PC-3 (cell line): Measurements from ENCODE around the gene SELPLG. TPM values are rescaled to one million over a fixed set of nuclear protein-coding genes. Genes with fewer than 3 reads are reported as not detected.

Experiments
- ATAC-seq: fragments of 200-7000 bp; cut with Tn5 transposase; 2 replicates; pipeline ENCODE4 v1.9.1; 2020; ENCODE audit warnings: mild to moderate bottlenecking, moderate library complexity
- BruUV-seq: library from RNA; stranded (reverse); fragments of 400-500 nt; replicated peaks from 2 replicates; lab custom pipeline; 2021; lab: Mats Ljungman, UMichigan
- CTCF ChIA-PET: fragments of 300-600 bp; sonication (Branson Sonifier 250); formaldehyde crosslinking; loops from one replicate; lab custom pipeline; 2022; ENCODE audit warnings: antibody characterized with exemption; lab: Charles Lee
- POLR2A ChIA-PET: fragments of 300-600 bp; sonication (Branson Sonifier 250); formaldehyde crosslinking; loops from one replicate; lab custom pipeline; 2022; ENCODE audit warnings: antibody characterized with exemption; ENCODE audit not compliant: unreplicated experiment; lab: Charles Lee
- DNase-seq: peaks from one replicate; pipeline ENCODE4 v3.0.0-alpha.2; 2015
- H2AFZ ChIP-seq: fragments of 300-600 bp; sonication (generic); 2 replicates; pipeline ENCODE4 v1.6.0; 2016; ENCODE audit warnings: antibody characterized with exemption, low read length
- H3F3A ChIP-seq: fragments of 300-600 bp; sonication (generic); one replicate; pipeline ENCODE4 v1.6.0; 2017; ENCODE audit warnings: antibody characterized with exemption, low read length, control low read depth, mild to moderate bottlenecking; ENCODE audit not compliant: unreplicated experiment
- H3K27ac ChIP-seq: fragments of 300-600 bp; sonication (generic); 2 replicates; pipeline ENCODE4 v1.5.1; 2016; ENCODE audit warnings: mild to moderate bottlenecking, low read length
- H3K27me3 ChIP-seq: fragments of 300-600 bp; sonication (generic); 2 replicates; pipeline ENCODE4 v1.6.1; 2016; ENCODE audit warnings: low read length, mixed read lengths
- H3K36me3 ChIP-seq: fragments of 300-600 bp; sonication (generic); 2 replicates; pipeline ENCODE4 v1.6.1; 2016; ENCODE audit warnings: low read depth, mixed run types, low read length, mixed read lengths
- H3K4me1 ChIP-seq: fragments of 300-600 bp; sonication (generic); 2 replicates; pipeline ENCODE4 v1.5.1; 2016; ENCODE audit warnings: low read length; ENCODE audit not compliant: insufficient read depth
- H3K4me2 ChIP-seq: fragments of 300-600 bp; sonication (generic); 2 replicates; pipeline ENCODE4 v1.6.0; 2016; ENCODE audit warnings: low read length
- H3K4me3 ChIP-seq: fragments of 300-600 bp; sonication (generic); 2 replicates; pipeline ENCODE4 v1.5.1; 2016; ENCODE audit warnings: mild to moderate bottlenecking, low read length, mixed read lengths
- H3K79me2 ChIP-seq: fragments of 300-600 bp; sonication (generic); 2 replicates; pipeline ENCODE4 v1.6.1; 2017; ENCODE audit warnings: low read length, mixed read lengths
- H3K9ac ChIP-seq: fragments of 300-600 bp; sonication (generic); 2 replicates; pipeline ENCODE4 v1.6.0; 2016; ENCODE audit warnings: mild to moderate bottlenecking, low read length
- H3K9me2 ChIP-seq: fragments of 300-600 bp; sonication (generic); replicated peaks from 2 replicates; pipeline ENCODE4 v1.6.1; 2016; ENCODE audit warnings: mixed run types, low read length, mixed read lengths
- H3K9me3 ChIP-seq: fragments of 300-600 bp; sonication (generic); 2 replicates; pipeline ENCODE4 v1.6.1; 2016; ENCODE audit warnings: low read length, mixed read lengths
- H4K20me1 ChIP-seq: fragments of 300-600 bp; sonication (generic); 2 replicates; pipeline ENCODE4 v1.6.1; 2016; ENCODE audit warnings: low read length, mixed read lengths
- EZH2 ChIP-seq: fragments of 300-600 bp; sonication (generic); IDR thresholded peaks from one replicate; pipeline ENCODE4 v1.6.1; 2017; ENCODE audit warnings: antibody characterized with exemption, mild to moderate bottlenecking, low read length; ENCODE audit not compliant: unreplicated experiment
- EZH2phosphoT487 ChIP-seq: fragments of 300-600 bp; sonication (generic); IDR thresholded peaks from 2 replicates; pipeline ENCODE4 v1.6.1; 2018; ENCODE audit warnings: mild to moderate bottlenecking, antibody characterized with exemption, low read length, borderline replicate concordance
- intact Hi-C: fragments of 100-400 bp; cut with micrococcal nuclease; formaldehyde crosslinking; loops from 2 replicates; pipeline ENCODE4 v1.9.0; 2023
- total RNA-seq: library from RNA; depleted of rRNA; stranded (reverse); fragments of >200 nt; gene quantifications from 2 replicates; pipeline ENCODE4 v1.2.3, GENCODE V29; 2014
- TF ChIP-seq, protein P1 (sequence below): fragments of 300-600 bp; sonication (generic); conservative IDR thresholded peaks from 2 replicates; pipeline ENCODE4 v1.5.1; 2017; ENCODE audit warnings: antibody characterized with exemption, low read depth, mild to moderate bottlenecking, low read length

SELPLG gene
- total RNA-seq, 1 experiment from 2014 or later = 0.73 TPM

- H3K79me2 ChIP-seq = no peaks in the 10 kb centered on the region
- POLR2A ChIA-PET = no interaction called here
Measured at GRCh38 chr12:108647585-108648287, 14.0 kb upstream of the SELPLG start.

DNA sequence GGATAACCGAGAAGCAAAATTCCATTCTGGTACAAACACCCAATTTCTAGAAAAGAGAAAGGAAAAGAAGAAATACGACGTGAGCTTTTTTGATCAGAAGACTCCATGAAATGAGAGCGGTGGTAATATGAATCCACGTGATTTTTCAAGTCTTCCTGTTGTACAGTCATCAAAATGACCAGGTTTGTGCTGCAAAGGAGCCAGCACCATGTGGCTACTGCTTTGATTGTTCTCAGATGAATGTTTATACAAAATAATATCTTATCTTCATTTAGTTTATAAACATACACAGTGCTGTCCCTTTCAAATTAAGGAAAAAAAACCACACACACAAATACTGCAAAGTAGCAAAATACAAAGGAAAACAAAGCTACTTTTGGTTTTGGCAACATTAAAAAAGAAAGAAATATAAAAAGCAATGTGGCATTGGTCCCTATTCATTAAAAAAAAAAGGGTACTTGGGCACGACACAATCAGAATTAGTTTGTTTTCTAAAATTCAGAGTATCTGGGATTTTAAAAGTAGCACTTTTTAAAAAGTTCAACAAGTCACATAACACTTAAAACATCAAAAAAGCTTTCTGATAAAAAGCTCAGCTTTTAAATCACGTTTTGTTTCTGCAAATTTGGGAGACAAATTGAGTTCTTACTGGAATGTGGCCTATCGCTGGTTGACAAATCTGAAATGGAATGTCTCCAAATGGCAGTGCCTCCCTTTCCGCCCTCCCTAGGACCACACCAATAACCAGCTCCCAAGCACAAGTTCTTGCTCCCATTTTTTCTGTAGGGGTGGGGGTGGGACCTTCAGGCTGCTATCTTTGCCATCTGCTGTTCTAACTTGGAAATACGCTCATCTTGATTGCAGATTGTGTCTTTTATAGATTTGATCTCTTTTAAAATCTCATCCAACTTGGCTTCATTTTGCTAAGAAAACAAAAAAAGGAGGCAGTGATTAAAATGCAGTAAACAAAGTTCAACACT lies 13.2 kb upstream of the SELPLG start:
- TF ChIP-seq, protein P1, sequence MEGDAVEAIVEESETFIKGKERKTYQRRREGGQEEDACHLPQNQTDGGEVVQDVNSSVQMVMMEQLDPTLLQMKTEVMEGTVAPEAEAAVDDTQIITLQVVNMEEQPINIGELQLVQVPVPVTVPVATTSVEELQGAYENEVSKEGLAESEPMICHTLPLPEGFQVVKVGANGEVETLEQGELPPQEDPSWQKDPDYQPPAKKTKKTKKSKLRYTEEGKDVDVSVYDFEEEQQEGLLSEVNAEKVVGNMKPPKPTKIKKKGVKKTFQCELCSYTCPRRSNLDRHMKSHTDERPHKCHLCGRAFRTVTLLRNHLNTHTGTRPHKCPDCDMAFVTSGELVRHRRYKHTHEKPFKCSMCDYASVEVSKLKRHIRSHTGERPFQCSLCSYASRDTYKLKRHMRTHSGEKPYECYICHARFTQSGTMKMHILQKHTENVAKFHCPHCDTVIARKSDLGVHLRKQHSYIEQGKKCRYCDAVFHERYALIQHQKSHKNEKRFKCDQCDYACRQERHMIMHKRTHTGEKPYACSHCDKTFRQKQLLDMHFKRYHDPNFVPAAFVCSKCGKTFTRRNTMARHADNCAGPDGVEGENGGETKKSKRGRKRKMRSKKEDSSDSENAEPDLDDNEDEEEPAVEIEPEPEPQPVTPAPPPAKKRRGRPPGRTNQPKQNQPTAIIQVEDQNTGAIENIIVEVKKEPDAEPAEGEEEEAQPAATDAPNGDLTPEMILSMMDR = peak; percentile 47; the same call in 1 of the 2 replicates
- no peak for TF ChIP-seq EZH2phosphoT487
- Histone ChIP-seq H3K27ac (no peak overlapping the region), H4K20me1 (no peaks in the 10 kb centered on the region), H3K9me3 (no peaks in the 10 kb centered on the region), H3K4me2 (no peak overlapping the region), H2AFZ (no peak overlapping the region), H3K9me2 (no peaks in the 10 kb centered on the region), H3K4me3 (no peak overlapping the region), H3K4me1 (peaks cover 23% of the 10 kb centered on the region), H3K79me2 (no peaks in the 10 kb centered on the region), H3K9ac (no peak overlapping the region), H3K27me3 (no peaks in the 10 kb centered on the region), H3K36me3 (peaks cover 64% of the 10 kb centered on the region), H3F3A (no peaks in the 10 kb centered on the region)
- DNase-seq (no peak), ATAC-seq (no peak)
- CTCF ChIA-PET = interaction anchor here (0.6 kb wide), 1 partner anchor 17 kb away, joined by 3 read pairs; no protein-coding TSS in a partner anchor
- POLR2A ChIA-PET = no interaction called here
- no TSS peak for BruUV-seq
- intact Hi-C loops = no loop called here

More at GRCh38 chr12:108647585-108648287, 14.0 kb upstream of the SELPLG start:
- peaks cover 23% of the 10 kb centered on the region for H3K4me1 ChIP-seq
- TF ChIP-seq, protein P1 = no peak
- TF ChIP-seq EZH2 = no peak
- no peak for TF ChIP-seq EZH2phosphoT487
- H3K4me2 ChIP-seq = no peak overlapping the region
- no peak overlapping the region for H2AFZ ChIP-seq
- no peak overlapping the region for H3K4me3 ChIP-seq
- H3K27me3 ChIP-seq = no peaks in the 10 kb centered on the region
- H3F3A ChIP-seq = peaks cover 5% of the 10 kb centered on the region
- H4K20me1 ChIP-seq = no peaks in the 10 kb centered on the region
- H3K9ac ChIP-seq = no peak overlapping the region
- H3K9me2 ChIP-seq = no peaks in the 10 kb centered on the region
- no peaks in the 10 kb centered on the region for H3K9me3 ChIP-seq
- no peak overlapping the region for H3K27ac ChIP-seq
- no TSS peak for BruUV-seq
- DNase-seq = no peak
- intact Hi-C loops = no loop called here
- peaks cover 72% of the 10 kb centered on the region for H3K36me3 ChIP-seq
- CTCF ChIA-PET = no interaction called here
- ATAC-seq = no peak
